Muscle of leg (tissue), 11 donors: ENCODE results near the gene RAPGEF1. TPM values are rescaled to one million over a fixed set of nuclear protein-coding genes. Genes with fewer than 3 reads are reported as not detected.
"Not testable (repeated sequence)": the region's sequence is repeated elsewhere in the genome, so short reads cannot be mapped to it uniquely, and the experiment has no call there.

Experiments used
- DNase-seq: peaks from one replicate; pipeline ENCODE4 v3.0.0; 2013
- H3K27ac ChIP-seq: one replicate; pipeline ENCODE4 v1.5.1; 2013; ENCODE audit warnings: mild to moderate bottlenecking, low read length, control low read depth
- H3K27me3 ChIP-seq: one replicate; pipeline ENCODE4 v1.6.1; 2013; ENCODE audit warnings: low read length; ENCODE audit not compliant: control insufficient read depth, insufficient read depth
- H3K36me3 ChIP-seq: one replicate; pipeline ENCODE4 v1.6.1; 2013; ENCODE audit warnings: low read length; ENCODE audit not compliant: control insufficient read depth, insufficient read depth
- H3K4me1 ChIP-seq: one replicate; pipeline ENCODE4 v1.6.1; 2013; ENCODE audit warnings: low read length; ENCODE audit not compliant: control insufficient read depth, insufficient read depth
- H3K4me3 ChIP-seq: one replicate; pipeline ENCODE4 v1.5.1; 2013; ENCODE audit warnings: low read length, control low read depth
- H3K9me3 ChIP-seq: replicated peaks from 2 replicates; pipeline ENCODE4 v1.6.1; 2013; ENCODE audit warnings: low read depth, low read length; ENCODE audit not compliant: control insufficient read depth
- WGBS: methylation state at CpG from one replicate; pipeline ENCODE4 v1.1.5; 2013; ENCODE audit warnings: missing lambda C conversion rate; ENCODE audit not compliant: insufficient coverage; 5-methylcytosine and 5-hydroxymethylcytosine counted together
- polyA plus RNA-seq, 8 donors: library from polyadenylated mRNA; unstranded; fragments of 120-200 nt; gene quantifications; one replicate each; pipeline versions ENCODE4 v1.2.1 to v1.2.3, GENCODE V29; 2013; ENCODE audit warnings: inconsistent platforms in 1 of 8, low replicate concordance in 1 of 8; ENCODE audit not compliant: insufficient read length in 8 of 8, insufficient read depth in 1 of 8
- total RNA-seq: library from RNA; stranded (reverse); fragments of 120-200 nt; gene quantifications from one replicate; pipeline ENCODE4 v1.2.4, GENCODE V29; 2013

Gene RAPGEF1
- total and polyA plus RNA-seq, 9 donors, result 30.2 to 95.2 (median 79.6) TPM

DNA sequence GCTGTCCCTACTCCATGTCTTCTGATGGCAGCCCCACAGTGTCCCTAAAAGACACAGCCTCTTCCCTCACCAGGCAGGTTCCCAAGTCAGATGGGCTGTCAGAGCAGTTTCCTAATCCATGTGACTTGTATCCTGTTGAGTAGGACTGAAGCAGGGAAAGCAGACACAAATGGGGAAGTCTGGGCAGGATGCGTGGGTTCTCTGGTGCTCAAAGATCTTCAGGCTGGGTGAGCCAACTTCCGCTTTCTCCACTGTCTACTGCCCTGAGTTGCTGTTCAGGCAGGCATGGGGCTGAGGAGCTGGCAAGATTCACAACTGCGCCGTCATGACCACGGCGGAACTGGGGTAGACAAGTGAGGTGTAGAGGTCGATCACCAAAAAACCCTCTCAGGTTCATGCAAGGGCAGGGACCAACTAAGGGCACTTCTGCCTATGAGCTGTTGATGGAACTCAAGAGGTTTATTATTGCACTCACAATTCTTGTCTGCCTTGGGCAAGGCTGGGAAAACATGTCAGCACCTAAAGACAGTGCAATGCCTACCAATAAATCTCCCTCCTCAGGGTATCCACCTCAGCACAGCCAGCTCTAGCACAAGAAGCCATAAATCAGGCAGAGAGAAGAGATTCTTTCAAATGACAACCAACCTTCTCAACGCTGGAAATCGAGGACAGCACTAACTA is 83.4 kb downstream of the RAPGEF1 start:
- H3K36me3 ChIP-seq, result no peaks in the 10 kb centered on the region
- H3K4me3 ChIP-seq, result no peak overlapping the region
- peak overlapping the region; percentile 32 for H3K27ac ChIP-seq
- 80% methylated on average over 8 of the region's 9 CpGs for WGBS
- DNase-seq, result peak; percentile 84
- no peaks in the 10 kb centered on the region for H3K27me3 ChIP-seq
- H3K9me3 ChIP-seq, result no peaks in the 10 kb centered on the region
- H3K4me1 ChIP-seq, result peaks cover 36% of the 10 kb centered on the region

DNA sequence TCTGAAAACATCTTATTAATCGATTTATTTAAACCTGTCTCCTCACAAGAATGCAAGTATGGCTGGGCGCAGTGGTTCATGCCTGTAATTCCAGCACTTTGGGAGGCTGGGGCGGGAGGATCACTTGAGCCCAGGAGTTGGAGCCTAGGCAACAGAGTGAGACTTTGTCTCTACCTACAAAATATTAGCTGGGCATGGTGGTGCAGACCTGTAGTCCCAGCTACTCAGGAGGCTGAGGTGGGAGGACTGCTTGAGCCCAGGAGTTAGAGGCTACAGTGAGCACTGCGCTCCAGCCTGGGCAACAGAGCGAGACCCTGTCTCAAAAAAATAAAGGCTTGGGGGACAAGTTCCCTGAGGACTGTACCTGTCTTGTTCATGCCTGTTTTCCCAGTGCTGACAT is 85.5 kb downstream of the RAPGEF1 start:
- DNase-seq, H3K9me3 ChIP-seq, H3K4me3 ChIP-seq, H3K27me3 ChIP-seq, H3K27ac ChIP-seq, H3K36me3 ChIP-seq: not testable (repeated sequence)
- H3K4me1 ChIP-seq, result peaks cover 40% of the 10 kb centered on the region
- WGBS, result 94% methylated on average over 4 of the region's 5 CpGs

DNA sequence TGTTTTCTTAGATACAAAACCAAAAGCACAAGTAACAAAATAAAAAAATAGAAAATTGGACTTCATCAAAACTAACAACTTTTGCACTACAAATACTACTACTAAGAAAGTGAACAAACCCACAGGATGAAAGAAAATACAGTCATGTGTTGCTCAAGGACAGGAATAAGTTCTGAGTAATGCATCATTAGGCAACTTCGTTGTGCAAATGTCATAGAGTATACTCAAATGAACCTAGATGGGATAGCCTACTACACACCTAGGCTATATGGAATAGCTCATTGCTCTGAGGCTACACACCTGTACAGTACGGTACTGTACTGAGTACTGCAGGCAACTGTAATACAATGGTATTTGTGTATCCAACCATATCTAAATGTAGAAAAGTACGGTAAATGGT is 88.3 kb downstream of the RAPGEF1 start:
- DNase-seq, result no peak
- no peaks in the 10 kb centered on the region for H3K9me3 ChIP-seq
- no CpG with 5 or more reads among the region's 3 CpGs for WGBS
- no peaks in the 10 kb centered on the region for H3K27me3 ChIP-seq
- no peak overlapping the region for H3K27ac ChIP-seq
- H3K4me1 ChIP-seq, result peaks cover 14% of the 10 kb centered on the region
- no peak overlapping the region for H3K4me3 ChIP-seq
- peaks cover 18% of the 10 kb centered on the region for H3K36me3 ChIP-seq

DNA sequence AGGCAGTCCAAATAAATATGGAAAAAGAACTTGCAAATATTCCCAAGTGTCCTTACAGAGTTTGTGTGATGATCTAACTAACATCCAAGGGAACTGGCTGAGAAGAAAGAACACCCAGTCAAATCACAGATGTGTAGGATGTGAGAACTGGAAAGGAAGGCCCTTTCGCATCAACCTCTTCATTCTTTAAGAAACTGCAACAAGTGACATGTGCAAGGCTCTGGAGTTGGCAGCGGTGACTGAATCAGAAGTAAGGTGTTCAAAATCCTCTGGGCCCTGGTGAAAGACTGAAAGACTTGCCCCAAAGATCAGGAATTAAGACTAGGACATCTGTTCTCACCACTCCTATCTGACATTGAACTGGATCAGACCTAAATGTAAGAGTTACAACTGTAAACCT is 88.7 kb downstream of the RAPGEF1 start:
- H3K27me3 ChIP-seq, result no peaks in the 10 kb centered on the region
- peaks cover 21% of the 10 kb centered on the region for H3K36me3 ChIP-seq
- 100% methylated on average over 1 of the region's 2 CpGs for WGBS
- no peak overlapping the region for H3K27ac ChIP-seq
- DNase-seq, result no peak
- H3K9me3 ChIP-seq, result no peaks in the 10 kb centered on the region
- no peak overlapping the region for H3K4me3 ChIP-seq
- peaks cover 9% of the 10 kb centered on the region for H3K4me1 ChIP-seq

DNA sequence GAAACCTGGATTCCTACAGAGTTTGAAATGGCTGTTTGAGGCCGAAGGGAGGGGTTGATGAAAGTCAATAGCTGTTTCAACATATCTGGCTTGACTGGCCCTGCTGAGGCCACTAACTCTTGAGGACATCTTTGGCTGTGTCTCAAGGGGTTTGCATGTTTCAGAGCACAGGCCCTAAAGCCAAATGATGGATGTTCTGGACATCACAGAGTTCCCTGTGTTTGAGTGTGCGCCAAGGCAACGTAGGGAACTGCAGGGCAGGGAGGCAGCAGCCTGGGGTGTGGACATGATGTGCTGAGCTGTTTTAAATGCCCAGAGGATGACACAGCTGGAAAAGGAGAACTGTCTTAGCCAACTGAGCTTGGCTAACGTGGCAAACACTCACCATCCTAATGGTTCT is 89.6 kb downstream of the RAPGEF1 start:
- Histone ChIP-seq H3K4me1 (peaks cover 13% of the 10 kb centered on the region), H3K9me3 (no peaks in the 10 kb centered on the region), H3K4me3 (no peak overlapping the region), H3K36me3 (peaks cover 21% of the 10 kb centered on the region), H3K27me3 (no peaks in the 10 kb centered on the region), H3K27ac (peak overlapping the region; percentile 40)
- 67% methylated on average over 1 of the region's 4 CpGs for WGBS
- no peak for DNase-seq

DNA sequence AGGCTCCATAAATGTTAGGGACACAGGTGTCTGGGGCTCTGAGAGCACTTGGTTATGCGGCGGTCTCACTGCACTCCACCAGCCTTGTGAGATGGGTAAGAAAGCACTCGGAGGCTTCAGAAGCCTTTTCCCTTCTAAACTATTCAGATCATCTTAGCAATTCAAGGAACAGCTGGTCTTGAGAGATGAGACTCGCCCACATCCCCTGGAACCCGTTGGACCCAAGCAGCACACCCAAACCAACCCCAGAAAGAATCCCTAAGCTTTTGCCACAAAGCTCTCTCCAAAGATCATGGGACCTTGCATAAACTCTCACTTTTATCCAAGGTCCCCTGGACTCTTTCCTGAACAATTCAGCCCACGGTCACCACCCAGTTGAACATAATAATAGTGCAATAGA is 90.2 kb downstream of the RAPGEF1 start:
- no peak for DNase-seq
- Histone ChIP-seq H3K4me1 (peaks cover 18% of the 10 kb centered on the region), H3K9me3 (no peaks in the 10 kb centered on the region), H3K27ac (peak overlapping the region; percentile 40), H3K36me3 (peaks cover 21% of the 10 kb centered on the region), H3K27me3 (no peaks in the 10 kb centered on the region), H3K4me3 (no peak overlapping the region)
- 94% methylated on average over 5 of the region's 6 CpGs for WGBS

DNA sequence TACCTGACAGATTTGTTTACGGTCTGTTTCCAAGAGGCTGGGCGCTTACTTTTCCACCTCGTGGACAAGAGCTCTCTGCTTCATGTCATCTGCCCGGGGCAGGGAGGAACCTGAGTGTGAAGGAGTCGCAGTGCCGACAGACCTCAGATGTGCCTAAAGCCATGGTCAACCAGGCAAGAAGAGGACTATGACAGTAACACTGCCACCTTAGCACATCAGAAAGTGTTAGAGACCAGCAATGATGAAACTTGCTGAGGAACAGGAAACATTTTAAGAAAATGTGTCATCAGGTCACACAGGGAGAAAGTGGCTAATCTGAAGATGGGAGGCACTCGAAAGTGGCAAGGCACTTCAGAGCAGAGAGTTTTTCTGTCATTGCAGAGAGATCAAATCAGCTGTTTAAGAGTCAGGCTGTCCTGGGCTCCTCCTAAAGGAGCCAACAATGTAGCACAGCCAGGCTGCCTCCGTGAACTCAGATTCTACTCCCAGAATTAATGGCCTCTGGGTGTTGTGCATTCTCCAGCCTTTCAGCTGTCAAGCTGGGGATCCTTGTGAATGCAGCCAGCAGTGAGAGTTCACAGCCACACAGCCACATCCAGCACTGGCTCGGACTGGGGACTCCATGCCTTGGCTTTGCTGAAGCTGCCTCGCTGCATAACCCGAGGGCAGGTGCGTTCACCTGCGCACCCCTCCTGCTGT is 94.6 kb downstream of the RAPGEF1 start:
- Histone ChIP-seq H3K27ac (peak overlapping the region; percentile 54), H3K9me3 (no peaks in the 10 kb centered on the region), H3K4me1 (peaks cover 31% of the 10 kb centered on the region), H3K27me3 (no peaks in the 10 kb centered on the region), H3K4me3 (no peak overlapping the region), H3K36me3 (peaks cover 33% of the 10 kb centered on the region)
- DNase-seq, result peak; percentile 65
- 66% methylated on average over 10 of the region's 13 CpGs for WGBS

DNA sequence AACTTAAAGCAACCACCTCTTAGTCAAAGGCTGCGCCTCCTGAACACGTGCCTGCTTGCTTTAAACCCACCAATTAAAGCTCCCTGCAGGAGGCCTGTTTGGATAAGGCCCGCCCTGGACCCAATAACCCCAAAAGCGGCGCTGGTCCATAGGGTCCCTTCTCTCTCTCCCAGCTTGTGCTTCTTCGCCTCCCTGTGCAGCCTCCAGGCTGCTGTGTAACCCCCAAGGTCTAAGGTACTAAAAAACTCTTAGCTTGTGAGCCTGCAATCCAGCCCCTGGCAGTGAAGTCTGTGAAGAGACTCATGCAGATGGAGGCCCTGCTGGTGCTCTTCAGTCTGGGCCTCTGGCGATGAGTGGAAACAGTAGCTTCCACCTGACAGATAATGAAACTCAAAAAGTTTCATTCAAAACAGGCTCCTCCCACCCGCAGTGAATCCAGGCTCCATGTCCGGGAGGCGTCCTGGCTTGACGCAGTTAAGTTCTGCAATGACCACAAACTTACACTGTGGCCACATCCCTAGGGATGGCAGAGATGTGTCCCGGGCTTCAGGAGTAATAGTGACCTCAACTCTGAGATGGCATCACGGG is 97.3 kb downstream of the RAPGEF1 start:
- Histone ChIP-seq H3K9me3 (no peaks in the 10 kb centered on the region), H3K27me3 (no peaks in the 10 kb centered on the region), H3K27ac (no peak overlapping the region), H3K4me3 (no peak overlapping the region), H3K36me3 (peaks cover 38% of the 10 kb centered on the region), H3K4me1 (peaks cover 31% of the 10 kb centered on the region)
- WGBS, result 84% methylated on average over 8 of the region's 13 CpGs
- DNase-seq, result no peak

DNA sequence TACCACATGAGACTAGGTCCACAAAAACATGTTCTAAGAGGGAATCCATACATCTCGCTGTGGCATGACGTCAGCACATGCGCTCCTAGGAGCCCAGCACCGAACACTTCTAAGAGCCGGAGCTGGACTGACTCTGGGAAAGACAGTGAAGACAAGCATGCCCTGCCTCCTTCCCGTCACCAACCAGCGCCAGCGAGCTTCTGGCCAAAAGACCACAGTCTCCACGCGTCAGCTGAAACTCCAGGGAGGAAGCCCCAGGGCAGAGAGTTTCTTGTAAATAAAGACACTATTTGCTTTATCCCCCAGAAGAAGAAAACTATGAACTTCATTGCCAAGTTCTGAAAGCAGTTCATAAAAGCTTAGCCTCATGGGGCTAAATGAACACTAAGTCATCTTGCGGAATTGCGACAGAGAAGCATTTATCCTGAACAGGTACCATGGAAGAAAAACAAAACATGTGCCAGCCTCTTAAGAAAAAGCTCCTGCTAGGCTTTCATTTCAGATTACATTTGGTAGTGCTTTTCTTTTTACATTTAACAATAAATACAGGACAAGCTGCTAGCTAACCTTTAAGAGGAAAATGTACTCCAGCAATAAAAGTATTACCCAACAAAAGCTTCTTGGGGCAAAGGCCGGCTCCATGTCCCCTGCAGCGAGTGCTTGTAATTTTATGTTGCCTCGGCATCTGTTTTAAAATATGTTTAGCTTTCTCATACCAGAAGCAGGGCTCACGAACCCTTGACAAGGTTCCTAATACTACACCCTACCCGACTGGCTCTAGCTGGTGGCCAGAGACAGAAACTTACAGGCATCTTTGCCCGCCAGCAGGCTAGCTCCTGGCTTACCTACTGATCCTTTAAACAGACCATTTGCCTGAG is 98.0 kb downstream of the RAPGEF1 start:
- no peaks in the 10 kb centered on the region for H3K9me3 ChIP-seq
- no peak overlapping the region for H3K4me3 ChIP-seq
- peak; percentile 48 for DNase-seq
- H3K27ac ChIP-seq, result no peak overlapping the region
- peaks cover 35% of the 10 kb centered on the region for H3K36me3 ChIP-seq
- H3K27me3 ChIP-seq, result no peaks in the 10 kb centered on the region
- peaks cover 33% of the 10 kb centered on the region for H3K4me1 ChIP-seq
- WGBS, result 45% methylated on average over 12 of the region's 18 CpGs
